Stimulated activated naive CD8-positive, alpha-beta T cell treated with anti-CD3 and anti-CD28 coated beads, Interleukin-15, Interleukin-2, amounts not matched to agents 100 ng/mL and 50 ng/mL, for 24 hours (primary cell): ENCODE results near the gene TBL2.
"Not testable (repeated sequence)": the region's sequence is repeated elsewhere in the genome, so short reads cannot be mapped to it uniquely, and the experiment has no call there.

Experiments used
- H3K27ac Mint-ChIP-seq: one replicate; pipeline ENCODE4 v1.8.0; 2021; ENCODE audit warnings: mild to moderate bottlenecking, mixed read lengths
- H3K27me3 Mint-ChIP-seq: one replicate; pipeline ENCODE4 v1.8.0; 2021; ENCODE audit warnings: mixed read lengths
- H3K36me3 Mint-ChIP-seq: one replicate; pipeline ENCODE4 v1.8.0; 2021; ENCODE audit warnings: low read depth, mixed read lengths
- H3K4me1 Mint-ChIP-seq: one replicate; pipeline ENCODE4 v1.8.0; 2021; ENCODE audit warnings: low read depth, mixed read lengths
- H3K4me3 Mint-ChIP-seq: one replicate; pipeline ENCODE4 v1.8.0; 2021; ENCODE audit warnings: mild to moderate bottlenecking, mixed read lengths
- H3K9me3 Mint-ChIP-seq: one replicate; pipeline ENCODE4 v1.8.0; 2021; ENCODE audit warnings: mixed read lengths

TBL2 gene

DNA sequence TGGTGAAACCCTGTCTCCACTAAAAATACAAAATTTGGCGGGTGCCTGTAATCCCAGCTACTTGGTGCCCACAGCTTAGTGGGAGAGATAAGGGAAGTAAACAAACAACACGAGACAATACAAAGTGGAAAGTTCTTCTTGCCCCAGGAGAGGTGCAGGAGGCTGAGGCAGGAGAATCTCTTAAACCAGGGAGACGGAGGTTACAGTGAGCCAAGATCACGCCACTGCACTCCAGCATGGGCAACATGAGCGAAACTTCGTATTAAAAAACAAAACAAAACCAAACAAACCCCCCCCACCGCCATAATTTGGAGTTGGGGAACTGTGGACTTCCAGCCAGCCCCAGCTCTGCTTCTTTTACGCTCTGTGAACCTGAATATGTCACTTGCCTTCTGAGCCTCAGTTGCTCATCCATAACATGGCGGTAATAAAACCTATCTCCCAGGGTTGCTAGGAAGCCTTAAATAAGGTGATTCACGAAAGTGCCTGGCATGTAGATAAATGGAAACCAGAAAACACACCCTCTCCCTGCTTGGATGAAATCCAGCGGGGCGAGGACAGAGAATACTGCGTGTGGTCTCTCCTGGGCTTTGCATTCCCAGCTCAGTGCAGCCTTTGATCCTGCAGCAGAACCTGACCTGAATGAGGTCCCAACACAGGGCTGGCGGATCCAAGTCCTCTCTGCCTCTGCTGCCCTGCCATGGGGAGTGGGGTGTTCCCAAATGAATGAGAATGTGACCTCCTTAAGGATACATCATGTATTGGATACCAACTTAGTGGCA is 35.8 kb upstream of the TBL2 start:
- no peak overlapping the region for H3K27ac Mint-ChIP-seq
- H3K27me3 Mint-ChIP-seq = peaks cover 38% of the 10 kb centered on the region
- H3K4me3 Mint-ChIP-seq = no peak overlapping the region
- H3K9me3 Mint-ChIP-seq = no peaks in the 10 kb centered on the region
- H3K36me3 Mint-ChIP-seq = no peaks in the 10 kb centered on the region
- no peaks in the 10 kb centered on the region for H3K4me1 Mint-ChIP-seq

- Mint-ChIP-seq H3K27me3 (peaks cover 34% of the 10 kb centered on the region), H3K4me3 (no peak overlapping the region), H3K36me3 (no peaks in the 10 kb centered on the region), H3K4me1 (no peaks in the 10 kb centered on the region), H3K27ac (no peak overlapping the region), H3K9me3 (no peaks in the 10 kb centered on the region)
Measured at GRCh38 chr7:73612598-73613269, 34.4 kb upstream of the TBL2 start.

GRCh38 chr7:73611017-73611555 is 32.7 kb upstream of the TBL2 start:
- H3K36me3 Mint-ChIP-seq = no peaks in the 10 kb centered on the region
- H3K4me3 Mint-ChIP-seq = no peak overlapping the region
- peaks cover 34% of the 10 kb centered on the region for H3K27me3 Mint-ChIP-seq
- no peaks in the 10 kb centered on the region for H3K9me3 Mint-ChIP-seq
- no peaks in the 10 kb centered on the region for H3K4me1 Mint-ChIP-seq
- H3K27ac Mint-ChIP-seq = no peak overlapping the region

DNA sequence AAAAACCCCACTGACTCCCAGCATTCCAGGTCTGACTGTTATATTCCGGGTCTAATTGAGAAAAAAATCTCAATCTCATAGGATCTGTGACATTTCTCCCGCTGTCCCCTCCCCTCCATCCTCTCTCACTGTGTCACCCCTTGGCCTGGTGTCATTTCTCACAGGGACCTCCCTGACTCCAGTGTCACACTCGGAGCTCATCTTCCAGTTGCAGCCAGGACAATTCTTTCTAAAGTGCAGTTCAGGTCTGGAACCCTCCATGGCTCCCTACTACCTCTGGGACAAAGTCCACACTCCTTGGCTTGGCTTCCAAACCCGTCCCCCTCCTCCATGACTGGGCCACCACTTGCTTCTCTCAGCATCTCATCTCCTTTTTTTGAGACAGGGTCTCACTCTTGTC is 31.7 kb upstream of the TBL2 start:
- Mint-ChIP-seq H3K4me1 (no peaks in the 10 kb centered on the region), H3K4me3 (no peak overlapping the region), H3K36me3 (no peaks in the 10 kb centered on the region), H3K9me3 (no peaks in the 10 kb centered on the region), H3K27ac (no peak overlapping the region), H3K27me3 (peaks cover 34% of the 10 kb centered on the region)

- H3K36me3 Mint-ChIP-seq, H3K27ac Mint-ChIP-seq, H3K9me3 Mint-ChIP-seq, H3K4me1 Mint-ChIP-seq, H3K4me3 Mint-ChIP-seq: not testable (repeated sequence)
- H3K27me3 Mint-ChIP-seq = peaks cover 16% of the 10 kb centered on the region
Measured at GRCh38 chr7:73607692-73607983, 29.3 kb upstream of the TBL2 start.

GRCh38 chr7:73606801-73607691 is 28.7 kb upstream of the TBL2 start:
- Mint-ChIP-seq H3K27ac (no peak overlapping the region), H3K27me3 (peaks cover 14% of the 10 kb centered on the region), H3K4me3 (no peak overlapping the region), H3K4me1 (no peaks in the 10 kb centered on the region), H3K9me3 (no peaks in the 10 kb centered on the region), H3K36me3 (no peaks in the 10 kb centered on the region)

- Mint-ChIP-seq H3K27ac (no peak overlapping the region), H3K27me3 (peaks cover 7% of the 10 kb centered on the region), H3K9me3 (no peaks in the 10 kb centered on the region), H3K4me3 (no peak overlapping the region), H3K4me1 (no peaks in the 10 kb centered on the region), H3K36me3 (no peaks in the 10 kb centered on the region)
Measured at GRCh38 chr7:73605601-73606220, 27.3 kb upstream of the TBL2 start.

DNA sequence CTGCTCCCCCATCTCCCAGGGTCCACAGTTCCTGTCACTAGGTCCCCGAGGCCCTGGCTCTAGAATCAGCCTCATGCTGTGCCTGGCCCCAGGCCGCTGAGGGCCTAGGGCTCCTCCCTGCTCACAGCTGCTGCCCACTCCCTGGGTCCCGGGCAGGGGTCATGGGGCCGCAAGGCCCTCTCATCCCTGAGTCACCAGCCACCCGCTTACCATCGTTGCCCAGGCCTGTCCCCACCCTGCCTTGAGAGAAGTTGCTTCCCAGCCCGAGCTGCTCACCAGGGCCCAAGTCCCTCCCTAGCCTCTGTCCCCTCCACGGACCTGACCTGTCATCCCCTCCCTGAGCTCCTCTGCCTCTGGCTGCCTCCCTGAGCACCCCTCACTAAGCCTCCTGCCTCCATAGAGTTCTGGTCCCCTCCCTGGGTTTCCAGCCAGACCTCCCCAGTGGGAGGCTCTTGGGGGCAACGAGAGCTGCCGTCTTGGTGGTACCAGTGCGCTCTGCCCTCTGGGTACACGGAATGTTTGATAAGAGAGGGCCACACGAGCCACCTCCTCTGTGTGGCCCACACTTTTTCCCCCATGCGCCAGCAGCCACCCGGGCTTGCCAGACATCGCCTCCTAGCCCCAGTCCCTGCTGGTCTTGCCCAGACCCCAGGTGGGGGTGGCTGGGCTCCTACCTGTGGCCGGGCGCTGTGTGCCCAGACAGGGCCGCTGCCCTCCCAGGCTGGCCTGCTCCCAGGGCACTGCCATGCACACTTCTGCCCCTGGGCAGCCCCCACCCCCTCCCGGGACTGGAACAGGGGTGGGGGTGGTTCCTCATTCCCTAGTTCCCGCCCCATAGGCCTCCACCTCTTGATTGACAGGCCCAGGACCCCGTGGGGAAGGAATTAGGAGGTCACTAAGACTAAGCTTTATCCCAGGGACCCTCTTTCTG is 24.6 kb upstream of the TBL2 start:
- Mint-ChIP-seq H3K27me3 (peaks cover 3% of the 10 kb centered on the region), H3K4me3 (no peak overlapping the region), H3K4me1 (no peaks in the 10 kb centered on the region), H3K36me3 (no peaks in the 10 kb centered on the region), H3K9me3 (no peaks in the 10 kb centered on the region), H3K27ac (no peak overlapping the region)

GRCh38 chr7:73599916-73600315 is 21.5 kb upstream of the TBL2 start:
- Mint-ChIP-seq H3K9me3 (no peaks in the 10 kb centered on the region), H3K27ac (no peak overlapping the region), H3K27me3 (peaks cover 6% of the 10 kb centered on the region), H3K4me3 (no peak overlapping the region), H3K4me1 (no peaks in the 10 kb centered on the region), H3K36me3 (no peaks in the 10 kb centered on the region)

GRCh38 chr7:73599151-73599882 is 20.9 kb upstream of the TBL2 start:
- H3K27me3 Mint-ChIP-seq = peaks cover 6% of the 10 kb centered on the region
- H3K4me3 Mint-ChIP-seq = no peak overlapping the region
- no peaks in the 10 kb centered on the region for H3K4me1 Mint-ChIP-seq
- H3K36me3 Mint-ChIP-seq = no peaks in the 10 kb centered on the region
- no peaks in the 10 kb centered on the region for H3K9me3 Mint-ChIP-seq
- H3K27ac Mint-ChIP-seq = no peak overlapping the region

GRCh38 chr7:73597978-73598782 is 19.8 kb upstream of the TBL2 start:
- Mint-ChIP-seq H3K4me1 (no peaks in the 10 kb centered on the region), H3K27ac (no peak overlapping the region), H3K9me3 (no peaks in the 10 kb centered on the region), H3K27me3 (peaks cover 6% of the 10 kb centered on the region), H3K4me3 (no peak overlapping the region), H3K36me3 (no peaks in the 10 kb centered on the region)

GRCh38 chr7:73596191-73597065 is 18.0 kb upstream of the TBL2 start:
- no peak overlapping the region for H3K4me3 Mint-ChIP-seq
- H3K27me3 Mint-ChIP-seq = peaks cover 6% of the 10 kb centered on the region
- H3K4me1 Mint-ChIP-seq = no peaks in the 10 kb centered on the region
- H3K36me3 Mint-ChIP-seq = no peaks in the 10 kb centered on the region
- H3K9me3 Mint-ChIP-seq = no peaks in the 10 kb centered on the region
- H3K27ac Mint-ChIP-seq = no peak overlapping the region
